Measurements from ENCODE around the gene EML6. TPM values are rescaled to one million over a fixed set of nuclear protein-coding genes. Genes with fewer than 3 reads are reported as not detected.

EML6 gene
- total RNA-seq, 1 experiment from 2014 or later, result 5.2 TPM

DNA sequence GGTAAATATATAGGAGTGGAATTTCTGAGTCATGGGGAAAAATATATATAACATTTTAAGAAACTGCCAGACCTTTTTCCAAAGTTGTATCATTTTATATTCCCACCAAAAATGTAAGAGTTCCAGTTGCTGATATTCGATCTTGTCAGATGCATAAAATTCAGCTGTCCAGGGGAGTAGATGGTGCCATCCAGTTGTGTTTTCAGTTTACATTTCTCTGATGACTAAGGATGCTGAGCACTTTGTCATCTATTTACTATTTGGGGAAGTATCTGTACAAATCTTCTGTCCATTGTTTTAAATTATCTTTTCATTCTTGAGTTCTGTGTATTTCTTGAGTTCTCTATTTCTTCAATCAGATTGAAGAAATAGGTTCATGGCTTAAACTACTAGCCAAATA, 200.7 kb downstream of the EML6 start:
- Mint-ChIP-seq H3K27ac (ENCODE audit: unreplicated experiment) (no peak overlapping the region), H3K4me3 (ENCODE audit: unreplicated experiment) (no peak overlapping the region), H3K4me1 (ENCODE audit: low read depth, unreplicated experiment) (no peaks in the 10 kb centered on the region), H3K36me3 (ENCODE audit: insufficient read depth, unreplicated experiment) (no peaks in the 10 kb centered on the region), H3K27me3 (ENCODE audit: insufficient read depth, unreplicated experiment) (no peaks in the 10 kb centered on the region), H3K9me3 (ENCODE audit: unreplicated experiment) (peaks cover 20% of the 10 kb centered on the region)
- Histone ChIP-seq H3K36me3 (ENCODE audit: control insufficient read depth, insufficient read depth, low read length) (no peaks in the 10 kb centered on the region), H3K4me1 (no peaks in the 10 kb centered on the region), H3K27me3 (replicated peaks; ENCODE audit: control insufficient read depth, insufficient read depth, low read length) (no peaks in the 10 kb centered on the region), H3K4me3 (ENCODE audit: low read depth, low read length) (no peak overlapping the region), H3K9me3 (peaks cover 8% of the 10 kb centered on the region; the same call in 1 of the 2 replicates)
- TF ChIP-seq, protein P1, sequence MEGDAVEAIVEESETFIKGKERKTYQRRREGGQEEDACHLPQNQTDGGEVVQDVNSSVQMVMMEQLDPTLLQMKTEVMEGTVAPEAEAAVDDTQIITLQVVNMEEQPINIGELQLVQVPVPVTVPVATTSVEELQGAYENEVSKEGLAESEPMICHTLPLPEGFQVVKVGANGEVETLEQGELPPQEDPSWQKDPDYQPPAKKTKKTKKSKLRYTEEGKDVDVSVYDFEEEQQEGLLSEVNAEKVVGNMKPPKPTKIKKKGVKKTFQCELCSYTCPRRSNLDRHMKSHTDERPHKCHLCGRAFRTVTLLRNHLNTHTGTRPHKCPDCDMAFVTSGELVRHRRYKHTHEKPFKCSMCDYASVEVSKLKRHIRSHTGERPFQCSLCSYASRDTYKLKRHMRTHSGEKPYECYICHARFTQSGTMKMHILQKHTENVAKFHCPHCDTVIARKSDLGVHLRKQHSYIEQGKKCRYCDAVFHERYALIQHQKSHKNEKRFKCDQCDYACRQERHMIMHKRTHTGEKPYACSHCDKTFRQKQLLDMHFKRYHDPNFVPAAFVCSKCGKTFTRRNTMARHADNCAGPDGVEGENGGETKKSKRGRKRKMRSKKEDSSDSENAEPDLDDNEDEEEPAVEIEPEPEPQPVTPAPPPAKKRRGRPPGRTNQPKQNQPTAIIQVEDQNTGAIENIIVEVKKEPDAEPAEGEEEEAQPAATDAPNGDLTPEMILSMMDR (IDR thresholded peaks at IDR 0.05; ENCODE audit: insufficient read depth in 1 of 2, low read depth in 1 of 2, low read length in 1 of 2, severe bottlenecking in 1 of 2, unreplicated experiment in 1 of 2), result no peak
- no TSS peak for BruUV-seq (replicated peaks)
- ChIA-PET CTCF (no interaction called here), POLR2A (no interaction called here)
- intact Hi-C loops (cut with micrococcal nuclease; ENCODE audit: unreplicated experiment), result no loop called here
- no peak for DNase-seq

DNA sequence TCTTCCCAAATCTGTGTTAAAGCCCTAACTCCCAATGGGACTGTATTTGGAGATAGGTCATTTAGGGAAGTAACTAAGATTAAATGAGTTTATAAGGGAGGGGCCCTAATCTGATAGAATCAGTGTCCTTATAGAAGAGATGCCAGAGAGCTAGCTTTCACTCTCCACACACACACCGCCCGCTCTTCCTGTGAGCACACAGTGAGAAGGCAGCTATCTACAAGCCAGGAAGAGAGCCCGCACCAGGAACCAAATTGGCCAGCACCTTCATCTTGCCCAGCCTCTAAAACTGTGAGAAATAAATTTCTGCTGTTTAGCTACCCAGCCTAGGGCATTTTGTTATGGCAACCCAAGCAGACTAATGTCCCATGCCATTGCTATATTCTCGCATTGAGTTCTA, 201.6 kb downstream of the EML6 start:
- no peaks in the 10 kb centered on the region for H3K36me3 Mint-ChIP-seq (ENCODE audit: insufficient read depth, unreplicated experiment)
- H3K4me1 Mint-ChIP-seq (ENCODE audit: low read depth, unreplicated experiment), result no peaks in the 10 kb centered on the region
- no TSS peak for BruUV-seq (replicated peaks)
- Histone ChIP-seq H3K9me3 (peaks cover 8% of the 10 kb centered on the region; the same call in 1 of the 2 replicates), H3K27me3 (replicated peaks; ENCODE audit: control insufficient read depth, insufficient read depth, low read length) (no peaks in the 10 kb centered on the region), H3K4me1 (no peaks in the 10 kb centered on the region), H3K4me3 (ENCODE audit: low read depth, low read length) (no peak overlapping the region), H3K36me3 (ENCODE audit: control insufficient read depth, insufficient read depth, low read length) (no peaks in the 10 kb centered on the region)
- TF ChIP-seq, protein P1 (IDR thresholded peaks at IDR 0.05; ENCODE audit: insufficient read depth in 1 of 2, low read depth in 1 of 2, low read length in 1 of 2, severe bottlenecking in 1 of 2, unreplicated experiment in 1 of 2), result no peak
- CTCF ChIA-PET, result no interaction called here
- POLR2A ChIA-PET, result no interaction called here
- H3K27ac Mint-ChIP-seq (ENCODE audit: unreplicated experiment), result no peak overlapping the region
- intact Hi-C loops (cut with micrococcal nuclease; ENCODE audit: unreplicated experiment), result no loop called here
- no peaks in the 10 kb centered on the region for H3K27me3 Mint-ChIP-seq (ENCODE audit: insufficient read depth, unreplicated experiment)
- no peak for DNase-seq
- H3K9me3 Mint-ChIP-seq (ENCODE audit: unreplicated experiment), result peaks cover 16% of the 10 kb centered on the region
- no peak overlapping the region for H3K4me3 Mint-ChIP-seq (ENCODE audit: unreplicated experiment)

GRCh38 chr2:54927085-54927750, 203.8 kb downstream of the EML6 start:
- H3K27me3 ChIP-seq (replicated peaks; ENCODE audit: control insufficient read depth, insufficient read depth, low read length), result no peaks in the 10 kb centered on the region
- TF ChIP-seq, protein P1 (IDR thresholded peaks at IDR 0.05; ENCODE audit: insufficient read depth in 1 of 2, low read depth in 1 of 2, low read length in 1 of 2, severe bottlenecking in 1 of 2, unreplicated experiment in 1 of 2), result no peak
- H3K27ac Mint-ChIP-seq (ENCODE audit: unreplicated experiment), result no peak overlapping the region
- H3K36me3 ChIP-seq (ENCODE audit: control insufficient read depth, insufficient read depth, low read length), result no peaks in the 10 kb centered on the region
- CTCF ChIA-PET, result interaction anchor here (0.6 to 1.4 kb wide), 2 partner anchors 27 to 231 kb away, joined by 3 to 5 read pairs; no protein-coding TSS in a partner anchor
- POLR2A ChIA-PET, result no interaction called here
- H3K4me1 ChIP-seq, result no peaks in the 10 kb centered on the region
- no peak overlapping the region for H3K4me3 Mint-ChIP-seq (ENCODE audit: unreplicated experiment)
- H3K36me3 Mint-ChIP-seq (ENCODE audit: insufficient read depth, unreplicated experiment), result no peaks in the 10 kb centered on the region
- peaks cover 8% of the 10 kb centered on the region; the same call in 1 of the 2 replicates for H3K9me3 ChIP-seq
- no TSS peak for BruUV-seq (replicated peaks)
- no peaks in the 10 kb centered on the region for H3K4me1 Mint-ChIP-seq (ENCODE audit: low read depth, unreplicated experiment)
- H3K4me3 ChIP-seq (ENCODE audit: low read depth, low read length), result no peak overlapping the region
- no peaks in the 10 kb centered on the region for H3K9me3 Mint-ChIP-seq (ENCODE audit: unreplicated experiment)
- DNase-seq, result no peak
- intact Hi-C loops (cut with micrococcal nuclease; ENCODE audit: unreplicated experiment), result no loop called here
- no peaks in the 10 kb centered on the region for H3K27me3 Mint-ChIP-seq (ENCODE audit: insufficient read depth, unreplicated experiment)

Measured in Caco-2 (cell line).